ENCODE measurements around the gene ZNF862. TPM values are rescaled to one million over a fixed set of nuclear protein-coding genes. Genes with fewer than 3 reads are reported as not detected.

Gene ZNF862
- total RNA-seq, 1 experiment from 2014 or later, result 2.2 TPM

DNA sequence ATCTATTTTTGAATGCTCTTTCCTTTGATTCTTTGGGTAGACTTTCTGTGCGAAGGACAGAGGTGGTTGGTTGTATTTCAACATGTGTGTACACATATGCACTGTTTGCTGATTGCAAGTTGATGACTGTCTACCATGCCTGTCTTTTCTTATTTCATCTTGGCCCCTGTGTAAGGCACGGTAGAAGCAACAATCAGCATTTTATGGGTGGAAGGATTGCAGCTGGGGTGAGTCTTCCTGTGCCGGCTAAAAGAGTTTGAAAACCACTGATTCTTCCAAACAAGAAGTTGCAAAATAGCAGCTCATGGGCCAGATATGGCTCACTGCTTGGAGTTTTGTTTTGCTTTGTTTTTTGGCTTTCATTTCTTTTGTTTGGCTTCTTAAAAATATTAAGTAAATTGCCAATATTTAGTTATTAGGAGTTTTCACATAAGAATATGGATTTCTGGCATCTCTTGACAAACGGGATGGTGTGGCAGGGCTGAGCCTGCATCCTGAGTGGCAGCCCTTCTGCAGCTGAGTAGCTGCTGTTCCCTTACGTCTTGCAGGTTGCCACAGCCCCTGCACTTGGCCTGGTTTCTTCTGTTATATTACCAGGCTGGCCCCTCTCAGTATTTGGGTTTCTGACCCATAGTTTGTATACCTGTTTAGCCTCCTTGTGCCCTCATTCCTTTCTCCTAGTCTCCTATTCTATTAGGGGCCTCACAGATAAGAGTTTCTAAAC, 7.2 kb downstream of the ZNF862 start:
- DNase-seq (ENCODE audit: low read depth), result no peak

DNA sequence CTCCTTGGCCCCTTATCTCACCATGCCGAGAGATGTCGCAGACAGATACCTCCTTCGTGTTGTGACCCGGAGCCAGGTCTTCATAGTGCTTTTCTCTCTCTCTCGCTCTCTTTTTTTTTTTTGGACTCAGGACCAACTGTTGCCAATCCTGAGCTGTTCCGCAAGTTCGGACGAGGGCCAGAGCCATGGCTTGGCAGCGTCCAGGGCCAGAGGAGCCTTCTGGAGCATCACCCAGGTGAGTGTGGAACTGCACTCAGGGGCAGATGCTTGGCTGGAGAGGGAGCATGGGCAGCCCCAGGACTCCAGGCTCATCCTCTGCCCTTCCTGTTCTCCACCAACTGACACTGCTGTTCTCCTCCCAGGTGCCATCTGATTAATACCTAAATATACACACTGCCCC, 7.8 kb downstream of the ZNF862 start:
- DNase-seq (ENCODE audit: low read depth), result no peak

DNA sequence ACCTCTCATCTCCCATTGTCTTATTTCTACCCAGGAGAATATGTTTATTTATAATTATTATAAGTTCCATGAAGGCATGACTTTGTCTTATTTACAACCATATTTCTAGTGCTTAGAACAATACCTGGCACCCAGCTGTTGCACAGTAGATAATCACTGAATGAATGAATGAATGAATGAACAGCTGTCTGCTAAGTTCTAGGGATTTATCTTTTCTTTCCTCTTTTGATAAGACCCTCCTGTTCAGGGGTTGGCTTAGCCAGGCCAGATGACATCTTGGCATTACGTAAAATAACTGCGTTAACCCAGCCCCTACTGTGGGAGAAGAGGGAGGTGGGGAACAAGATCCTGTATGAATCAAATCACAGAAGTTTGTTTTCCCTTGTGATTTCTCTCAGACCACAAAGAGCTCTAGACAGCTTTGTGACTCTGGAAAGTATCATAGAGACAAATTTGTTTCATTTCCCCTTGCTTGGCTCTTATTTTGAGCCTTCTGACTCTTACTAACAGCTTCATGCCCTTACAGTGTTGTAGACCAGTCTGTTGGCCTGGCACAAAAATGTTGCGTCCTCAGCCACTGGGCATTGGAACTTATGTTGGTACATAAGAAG, 8.4 kb downstream of the ZNF862 start:
- no peak for DNase-seq (ENCODE audit: low read depth)

DNA sequence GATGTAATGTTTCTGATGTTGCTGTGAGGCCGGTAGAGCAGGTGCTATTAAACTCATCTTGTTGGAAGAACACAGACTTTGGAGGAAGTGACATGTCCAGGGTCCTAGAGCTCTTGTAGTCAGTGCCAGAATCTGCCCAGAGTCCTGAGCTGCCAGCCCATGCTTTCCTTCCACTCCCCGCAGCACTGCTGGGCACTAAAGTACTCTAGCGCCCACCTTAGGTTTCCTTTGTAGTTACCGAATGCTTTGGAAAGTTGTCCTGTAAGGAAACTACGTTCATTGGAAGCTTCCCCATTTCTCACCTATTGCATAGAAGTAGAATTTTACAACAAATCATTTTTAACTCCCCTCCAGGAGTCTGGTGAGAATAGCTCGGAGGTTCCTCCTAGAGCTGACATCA, 11.0 kb downstream of the ZNF862 start:
- DNase-seq (ENCODE audit: low read depth), result no peak

DNA sequence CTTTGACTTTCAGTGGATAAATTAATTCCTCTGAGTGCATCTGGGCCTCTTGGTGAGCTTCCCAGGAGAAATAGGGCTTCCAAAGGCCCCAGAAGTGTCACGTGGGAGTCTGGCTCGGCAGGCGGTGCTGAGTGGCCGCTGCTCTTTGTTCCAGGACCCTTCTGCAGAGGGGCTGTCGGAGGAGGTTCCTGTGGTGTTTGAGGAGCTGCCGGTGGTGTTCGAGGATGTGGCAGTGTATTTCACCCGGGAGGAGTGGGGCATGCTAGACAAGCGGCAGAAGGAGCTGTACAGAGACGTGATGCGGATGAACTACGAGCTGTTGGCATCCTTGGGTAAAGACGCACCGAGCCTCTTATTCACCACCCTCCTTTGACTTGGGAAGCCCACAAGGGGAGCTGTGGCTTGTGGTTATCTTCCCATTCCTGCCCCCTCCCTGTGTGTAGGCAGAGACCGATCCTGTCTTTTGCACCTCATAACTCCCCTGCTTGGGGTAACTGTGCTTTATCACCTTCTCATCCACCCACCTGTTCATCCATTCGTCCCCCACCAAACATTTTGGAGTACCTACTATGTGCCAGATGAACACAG, 11.9 kb downstream of the ZNF862 start:
- no peak for DNase-seq (ENCODE audit: low read depth)

DNA sequence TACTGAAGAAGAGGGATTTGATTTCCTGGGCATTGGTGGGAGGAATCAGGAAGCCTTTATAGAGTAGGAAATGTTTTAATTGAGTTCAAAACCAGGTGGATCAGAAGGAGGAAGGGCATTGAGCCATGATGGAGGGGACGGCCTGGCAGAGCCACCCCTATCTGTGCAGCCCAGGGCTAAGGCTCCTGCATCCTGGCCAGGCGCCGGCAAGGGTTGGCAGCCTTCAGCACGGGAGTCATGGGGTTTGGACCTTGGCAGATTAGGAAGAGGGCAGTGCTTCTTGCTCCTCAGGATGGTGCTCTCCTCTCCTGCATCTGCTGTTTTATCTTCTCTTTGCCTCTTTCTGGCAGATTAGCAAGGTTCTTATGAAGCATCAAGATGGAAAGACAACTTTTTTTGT, 12.5 kb downstream of the ZNF862 start:
- no peak for DNase-seq (ENCODE audit: low read depth)

DNA sequence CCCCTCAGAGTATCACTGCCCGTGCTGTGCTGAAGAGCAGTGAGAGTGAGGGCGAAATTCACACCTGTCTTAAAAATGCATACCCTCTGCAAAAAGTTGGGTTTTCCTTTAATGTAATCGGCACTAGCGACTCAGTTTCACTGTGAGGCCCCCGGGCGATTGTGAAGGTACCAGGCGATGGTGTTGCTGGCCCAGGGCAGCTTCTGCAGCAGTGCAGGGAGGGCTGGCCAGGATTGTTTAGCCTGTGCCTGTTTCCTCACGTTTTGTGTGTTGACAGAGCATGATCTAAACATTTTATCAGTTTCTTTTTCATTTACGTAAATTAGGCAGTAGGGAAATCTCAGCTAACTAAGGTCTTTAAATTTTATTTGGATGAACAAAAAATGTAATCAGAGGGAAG, 13.3 kb downstream of the ZNF862 start:
- no peak for DNase-seq (ENCODE audit: low read depth)

DNA sequence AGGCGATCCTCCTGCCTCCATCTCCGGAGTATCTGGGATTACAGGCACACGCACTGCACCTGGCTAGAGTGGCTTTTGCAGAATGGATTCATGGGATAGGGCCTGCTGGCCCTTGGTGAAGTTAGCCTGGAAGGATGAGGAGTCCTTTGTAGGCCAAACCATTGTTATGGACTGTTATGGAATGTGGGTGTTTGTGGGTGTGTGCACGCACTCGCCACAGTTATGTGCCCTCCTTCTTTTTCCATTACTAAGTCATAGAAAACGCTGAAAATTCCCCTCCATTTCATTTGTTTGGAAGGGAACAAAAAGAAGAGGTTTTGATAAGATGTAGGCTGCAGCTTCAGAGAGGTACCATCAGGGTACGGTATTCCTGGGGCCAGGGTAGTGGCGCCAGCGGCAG, 15.0 kb downstream of the ZNF862 start:
- DNase-seq (ENCODE audit: low read depth), result no peak

DNA sequence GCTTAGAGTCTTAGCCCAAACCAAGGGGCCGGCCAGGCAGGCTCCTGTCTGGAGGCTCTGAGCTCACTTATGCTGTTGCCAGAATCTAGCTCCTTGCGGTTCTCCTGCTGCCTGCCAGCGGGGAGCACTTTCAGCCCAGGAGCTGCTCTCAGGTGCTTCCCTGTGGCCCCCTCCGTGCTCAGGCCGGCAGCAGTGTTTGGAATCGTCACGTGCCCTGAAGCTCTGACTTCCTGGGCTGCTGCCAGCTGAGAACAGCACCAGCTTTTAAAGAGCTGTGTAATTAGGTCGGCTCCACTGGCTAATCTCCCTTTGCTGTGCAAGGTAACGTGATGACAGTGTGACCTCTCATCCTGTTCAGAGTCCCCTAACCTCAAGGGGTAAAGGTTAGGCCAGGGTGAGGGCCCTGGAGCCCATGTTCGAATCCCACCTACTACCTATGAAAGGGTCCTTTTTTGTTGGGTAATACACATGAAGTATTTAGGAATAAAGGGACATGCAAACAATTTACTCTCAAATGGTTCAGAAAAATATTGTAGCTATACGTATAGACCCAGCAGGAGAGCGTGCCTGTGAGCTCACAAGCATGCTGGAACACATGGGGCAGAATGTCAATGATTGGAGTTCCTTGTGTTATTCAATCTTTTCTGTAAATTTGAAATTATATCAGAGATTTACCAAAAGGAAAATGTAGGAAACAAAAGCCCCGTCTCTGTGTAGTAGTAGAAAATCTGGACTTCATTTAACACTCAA, 16.6 kb downstream of the ZNF862 start:
- DNase-seq (ENCODE audit: low read depth), result peak; percentile 49

DNA sequence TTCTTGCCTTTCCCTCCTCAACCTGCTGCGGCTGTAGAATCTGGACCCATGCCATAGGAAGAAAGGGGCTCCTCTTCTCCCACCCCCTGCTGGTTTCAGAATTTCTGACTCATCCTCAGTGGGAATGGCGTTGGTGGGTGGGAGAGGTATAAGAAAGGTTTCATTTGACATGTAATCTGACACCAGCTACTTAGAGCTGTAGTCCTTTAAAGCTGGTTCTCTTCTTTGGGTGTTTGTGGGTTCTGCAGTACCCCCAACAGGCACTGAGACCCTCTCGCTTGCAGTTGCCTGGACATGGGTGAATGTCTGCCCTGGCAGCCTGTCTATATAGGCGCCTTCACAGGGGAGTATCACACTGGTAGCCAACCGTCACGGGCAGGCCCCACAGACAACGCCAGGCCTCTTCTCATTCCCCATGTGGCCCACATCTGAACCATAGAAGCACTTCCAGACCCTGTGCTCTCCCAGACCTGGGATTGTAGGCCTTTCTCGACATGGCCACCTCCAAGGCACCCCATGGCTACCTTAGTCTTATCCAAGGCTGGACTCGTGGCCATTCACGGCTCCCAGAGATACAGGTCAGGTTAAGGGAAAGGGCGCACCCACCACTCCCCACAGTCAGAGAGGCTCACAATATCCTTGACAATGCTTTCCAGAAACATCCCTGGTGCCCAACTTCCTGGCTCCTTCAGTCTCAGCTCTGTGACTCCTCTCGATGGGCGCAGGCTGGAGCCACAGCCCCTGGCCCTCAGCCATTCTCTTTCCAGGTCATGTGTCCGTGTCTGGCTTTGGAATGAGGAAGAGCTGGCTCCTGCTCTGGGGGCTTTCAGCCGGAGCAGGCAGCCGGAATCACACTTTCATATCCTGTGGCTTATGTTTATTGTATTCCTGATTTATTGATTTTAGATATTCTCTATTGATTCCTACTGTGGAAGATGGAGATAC, 17.5 kb downstream of the ZNF862 start:
- peak; percentile 77 for DNase-seq (ENCODE audit: low read depth)

DNA sequence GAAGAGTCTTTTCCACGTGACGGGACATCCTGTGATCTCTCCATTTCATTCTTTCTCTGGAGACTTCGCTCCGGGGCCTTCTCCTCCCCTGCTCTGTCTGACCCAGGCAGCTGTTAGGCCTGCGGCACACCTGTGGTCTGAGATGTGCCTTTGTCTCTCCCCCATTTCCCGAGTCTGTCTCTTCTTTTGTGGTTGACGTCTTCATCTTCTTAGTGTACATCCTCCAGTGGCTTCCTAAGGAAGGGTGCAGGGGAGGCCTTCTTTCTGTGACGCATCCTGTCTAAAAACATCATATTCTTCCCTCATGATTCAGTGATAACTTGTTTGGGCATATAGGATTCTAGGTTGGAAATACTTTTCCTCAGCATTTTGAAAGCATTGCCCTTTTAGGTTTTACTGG, 18.4 kb downstream of the ZNF862 start:
- DNase-seq (ENCODE audit: low read depth), result no peak

DNA sequence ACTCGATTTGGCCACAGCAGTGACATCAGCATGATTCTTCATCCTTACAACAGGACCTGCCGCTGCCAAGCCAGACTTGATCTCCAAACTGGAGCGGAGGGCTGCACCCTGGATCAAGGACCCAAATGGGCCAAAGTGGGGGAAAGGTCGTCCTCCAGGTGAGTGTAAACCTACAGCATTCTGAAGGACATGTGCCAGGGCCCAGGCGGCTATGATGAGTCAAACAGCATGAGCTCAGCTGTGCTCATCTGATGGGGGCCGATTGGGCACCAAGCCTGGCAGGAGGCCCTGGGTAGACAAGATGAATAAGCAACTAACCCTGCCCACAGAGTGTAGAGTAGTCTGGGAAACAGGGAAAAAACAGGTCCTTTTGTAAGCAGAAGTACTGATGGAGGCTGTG, 21.2 kb downstream of the ZNF862 start:
- DNase-seq (ENCODE audit: low read depth), result no peak

DNA sequence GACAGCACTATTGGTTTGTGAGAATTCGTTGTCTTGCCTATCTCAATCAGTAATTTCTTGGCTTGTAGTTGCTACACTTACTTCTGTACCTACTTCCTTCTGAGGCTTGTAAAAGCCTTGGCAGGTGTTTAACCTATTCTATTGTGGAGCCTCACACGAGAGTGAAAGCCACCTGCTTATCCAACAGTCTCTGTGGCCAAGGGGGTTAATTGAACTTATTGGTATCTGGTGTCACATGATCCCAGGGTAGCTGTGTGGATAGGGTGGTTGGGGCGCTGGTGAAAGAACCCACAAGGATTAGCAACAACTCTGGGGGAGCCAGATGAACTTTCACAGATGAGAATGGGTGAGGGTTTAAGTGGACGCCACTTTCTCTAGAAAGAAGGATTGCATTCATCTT, 21.7 kb downstream of the ZNF862 start:
- DNase-seq (ENCODE audit: low read depth), result no peak

DNA sequence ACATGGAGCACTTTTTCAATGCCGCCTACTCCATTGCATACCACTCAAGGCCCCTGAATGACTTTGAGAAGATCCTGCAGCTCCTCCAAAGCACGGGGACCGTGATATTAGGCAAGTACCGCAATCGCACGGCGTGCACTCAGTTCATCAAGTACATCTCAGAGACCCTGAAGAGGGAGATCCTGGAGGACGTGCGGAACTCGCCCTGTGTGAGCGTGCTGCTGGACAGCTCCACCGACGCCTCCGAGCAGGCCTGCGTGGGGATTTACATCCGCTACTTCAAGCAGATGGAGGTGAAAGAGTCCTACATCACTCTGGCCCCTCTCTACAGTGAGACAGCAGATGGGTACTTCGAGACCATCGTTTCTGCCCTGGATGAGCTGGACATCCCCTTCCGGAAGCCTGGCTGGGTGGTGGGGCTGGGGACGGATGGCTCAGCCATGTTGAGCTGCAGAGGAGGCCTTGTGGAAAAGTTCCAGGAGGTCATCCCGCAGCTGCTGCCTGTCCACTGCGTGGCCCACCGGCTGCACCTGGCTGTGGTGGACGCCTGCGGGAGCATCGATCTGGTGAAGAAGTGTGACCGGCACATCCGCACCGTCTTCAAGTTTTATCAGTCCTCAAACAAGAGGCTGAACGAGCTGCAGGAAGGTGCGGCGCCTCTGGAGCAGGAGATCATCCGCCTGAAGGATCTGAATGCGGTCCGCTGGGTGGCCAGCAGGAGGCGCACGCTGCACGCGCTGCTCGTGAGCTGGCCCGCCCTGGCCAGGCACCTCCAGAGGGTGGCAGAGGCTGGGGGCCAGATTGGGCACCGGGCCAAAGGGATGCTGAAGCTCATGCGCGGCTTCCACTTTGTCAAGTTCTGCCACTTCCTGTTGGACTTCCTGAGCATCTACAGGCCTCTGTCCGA, 22.9 kb downstream of the ZNF862 start:
- no peak for DNase-seq (ENCODE audit: low read depth)

DNA sequence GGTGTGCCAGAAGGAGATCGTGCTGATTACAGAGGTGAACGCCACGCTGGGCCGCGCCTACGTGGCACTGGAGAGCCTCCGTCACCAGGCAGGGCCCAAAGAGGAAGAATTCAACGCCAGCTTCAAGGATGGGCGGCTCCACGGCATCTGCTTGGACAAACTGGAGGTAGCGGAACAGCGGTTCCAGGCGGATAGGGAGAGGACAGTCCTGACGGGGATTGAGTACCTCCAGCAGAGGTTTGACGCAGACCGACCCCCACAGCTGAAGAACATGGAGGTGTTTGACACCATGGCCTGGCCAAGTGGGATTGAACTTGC, 23.5 kb downstream of the ZNF862 start:
- no peak for DNase-seq (ENCODE audit: low read depth)

DNA sequence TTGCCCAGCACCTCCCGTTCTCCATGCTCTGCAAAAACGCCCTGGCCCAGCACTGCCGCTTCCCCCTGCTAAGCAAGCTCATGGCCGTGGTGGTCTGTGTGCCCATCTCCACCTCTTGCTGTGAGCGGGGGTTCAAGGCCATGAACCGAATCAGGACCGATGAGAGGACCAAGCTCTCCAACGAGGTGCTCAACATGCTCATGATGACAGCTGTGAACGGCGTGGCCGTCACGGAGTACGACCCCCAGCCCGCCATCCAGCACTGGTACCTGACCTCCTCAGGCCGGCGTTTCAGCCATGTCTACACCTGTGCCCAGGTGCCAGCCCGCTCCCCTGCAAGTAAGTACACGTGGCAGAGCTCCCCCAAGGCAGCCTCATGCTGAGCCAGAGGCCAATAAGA, 24.0 kb downstream of the ZNF862 start:
- DNase-seq (ENCODE audit: low read depth), result no peak

DNA sequence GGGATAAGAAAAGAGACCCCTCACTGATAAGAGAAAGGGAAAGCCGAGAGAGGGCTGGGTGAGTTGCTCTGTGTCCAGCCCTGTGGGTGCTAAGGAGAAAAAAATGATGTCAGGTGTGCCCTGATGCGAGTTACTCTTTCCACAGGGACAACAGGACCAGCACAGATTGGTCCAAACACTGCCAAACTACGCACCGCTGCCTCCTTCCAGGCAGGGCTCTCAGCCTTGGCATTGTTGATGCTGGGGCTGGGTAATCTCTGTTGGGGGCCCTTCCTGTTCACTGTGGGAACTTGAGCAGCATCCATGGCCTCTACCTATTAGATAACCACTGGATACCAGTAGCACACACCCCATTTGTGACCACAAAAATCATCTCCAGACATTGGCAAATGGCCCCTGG, 25.3 kb downstream of the ZNF862 start:
- DNase-seq (ENCODE audit: low read depth), result no peak

DNA sequence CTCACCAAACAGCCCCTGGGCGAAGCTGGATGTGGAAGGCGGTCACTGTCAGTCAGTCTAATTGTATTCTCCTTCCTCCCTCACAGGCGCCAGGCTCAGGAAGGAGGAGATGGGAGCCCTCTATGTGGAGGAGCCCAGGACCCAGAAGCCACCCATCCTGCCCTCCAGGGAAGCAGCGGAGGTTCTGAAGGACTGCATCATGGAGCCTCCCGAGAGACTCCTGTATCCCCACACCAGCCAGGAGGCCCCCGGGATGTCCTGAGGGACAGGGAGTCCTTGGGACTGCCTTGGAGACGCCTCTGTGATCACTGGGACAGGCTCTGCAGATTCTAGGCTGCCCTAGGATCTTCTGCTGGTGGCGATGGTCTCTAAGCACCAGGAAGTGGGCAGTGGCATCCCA, 25.8 kb downstream of the ZNF862 start:
- no peak for DNase-seq (ENCODE audit: low read depth)

DNA sequence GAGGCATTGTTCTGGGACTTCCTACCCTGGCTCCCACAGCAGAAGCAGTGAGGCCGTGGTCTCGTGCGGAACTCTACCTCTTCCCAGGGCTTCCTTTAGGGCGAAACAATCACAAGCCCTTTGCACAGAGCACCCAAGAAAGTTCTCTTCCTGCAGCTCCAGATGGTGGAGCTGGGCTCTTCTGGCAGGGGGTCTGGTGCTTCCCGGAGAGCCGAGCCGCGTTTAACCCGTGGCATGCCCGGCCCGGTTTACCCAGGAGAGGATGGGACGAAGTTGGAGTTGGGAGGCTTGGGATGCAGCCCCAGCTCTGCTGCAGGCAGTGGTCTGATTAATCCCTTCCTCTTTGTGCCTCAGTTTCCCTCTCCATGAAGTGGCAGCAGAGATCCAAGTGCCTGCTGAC, 26.6 kb downstream of the ZNF862 start:
- no peak for DNase-seq (ENCODE audit: low read depth)

DNA sequence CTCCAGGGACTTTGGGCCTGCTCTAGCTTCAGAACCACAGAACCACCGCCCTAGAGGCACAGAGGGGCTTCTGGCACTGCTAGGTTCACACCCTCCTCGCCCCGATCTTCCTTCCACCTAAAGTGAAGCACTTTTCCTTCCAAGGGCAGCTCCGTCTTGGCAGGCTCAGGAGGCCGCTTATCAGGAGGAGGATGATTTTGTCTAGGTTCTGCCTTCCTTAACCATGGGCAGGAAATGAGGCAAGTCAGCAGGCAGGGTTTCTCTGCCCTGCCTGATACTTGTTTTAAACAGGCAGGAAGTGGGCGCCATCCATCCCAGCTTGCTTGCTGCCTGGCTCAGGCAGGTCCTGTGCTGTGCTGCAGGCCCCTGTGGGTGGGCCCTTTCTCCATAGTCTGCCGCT, 27.3 kb downstream of the ZNF862 start:
- DNase-seq (ENCODE audit: low read depth), result no peak

Measured in RPMI7951 (cell line).